Testis (tissue), 2 donors: ENCODE measurements around the gene SLAMF1.

Experiments used
- CTCF ChIP-seq, 3 experiments: fragments of 450-650 bp in 2 of 3; fragments of 200-600 bp in 1 of 3; sonication (generic) in 1 of 3; IDR thresholded peaks; one replicate each; pipeline ENCODE4 v1.5.1; 2016 to 2019; ENCODE audit warnings: antibody characterized with exemption in 3 of 3, mild to moderate bottlenecking in 2 of 3, moderate library complexity in 1 of 3
- POLR2A ChIP-seq: fragments of 450-650 bp; IDR thresholded peaks from one replicate; pipeline ENCODE4 v1.6.1; 2017; ENCODE audit warnings: antibody characterized with exemption, mild to moderate bottlenecking, moderate library complexity

DNA sequence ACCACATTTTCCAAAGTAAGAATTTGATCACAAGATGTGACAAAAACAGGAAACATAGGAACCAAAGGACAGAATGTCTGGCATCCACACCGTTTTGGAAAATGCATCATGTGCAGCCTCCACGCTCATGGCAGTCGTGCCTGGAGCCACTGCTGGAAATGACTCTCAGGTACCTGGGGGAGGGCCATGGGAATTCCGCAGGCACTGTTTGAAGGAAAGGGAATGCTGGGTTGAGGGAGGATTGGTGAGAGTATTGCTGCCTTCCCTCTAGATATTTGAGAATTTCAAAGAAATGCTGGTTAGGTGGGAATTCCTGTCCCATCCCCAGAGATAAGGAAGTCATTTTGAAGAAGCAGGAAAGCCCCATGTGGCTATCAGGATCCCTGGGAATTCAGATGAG lies 10.8 kb downstream of the SLAMF1 start:
- TF ChIP-seq POLR2A (no peak), CTCF (IDR thresholded peaks at IDR 0.05) (no peak)
